Measurements from ENCODE around the gene KLHDC9.

KLHDC9 gene

DNA sequence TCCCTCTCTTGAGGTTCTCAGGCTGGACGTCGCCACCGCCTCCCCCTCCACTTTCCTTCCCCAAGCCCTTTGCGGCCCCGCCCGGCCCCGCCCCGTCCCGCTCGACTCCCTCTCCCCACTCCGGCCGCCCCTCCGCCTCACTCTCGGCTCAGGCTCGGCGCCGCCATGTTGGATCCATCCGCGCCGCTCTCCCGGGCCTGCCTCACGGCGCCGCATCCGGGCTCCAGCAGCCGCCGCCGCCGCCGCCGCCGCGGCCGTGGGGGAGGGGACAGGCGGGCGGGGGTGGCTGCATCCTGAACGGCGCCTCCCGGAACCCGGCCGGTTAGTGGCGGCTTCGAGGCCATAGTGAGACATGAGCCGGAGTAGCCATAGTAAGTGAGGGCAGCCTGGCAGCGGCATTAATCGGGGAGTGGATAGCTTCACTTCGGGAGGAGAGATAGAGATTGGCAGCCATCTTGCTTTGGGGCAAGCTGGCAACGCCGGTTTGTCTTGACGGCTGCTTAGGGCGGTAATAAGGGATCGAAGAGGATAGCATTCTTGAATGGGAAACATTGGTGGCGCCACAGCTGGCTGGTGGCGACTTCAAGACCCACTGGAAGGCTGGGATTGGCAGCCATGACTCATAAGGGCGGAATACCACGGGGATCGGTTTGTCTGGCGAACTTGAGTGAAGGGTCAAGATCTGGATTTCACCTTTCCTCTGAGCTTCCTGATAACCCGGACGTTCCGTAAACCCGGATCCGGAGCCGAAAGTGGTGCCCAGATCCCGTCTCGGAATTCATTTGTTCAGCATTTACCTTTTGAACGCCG lies 34.5 kb downstream of the KLHDC9 start, which contains the start of gene DEDD:
DEDD (minus strand) TSS at position 258 of the 810 bp plus-strand sequence. CDS start 8,205 bp downstream, outside the sequence.
- peak; percentile 97 for DNase-seq (ENCODE audit: low spot score)

DNA sequence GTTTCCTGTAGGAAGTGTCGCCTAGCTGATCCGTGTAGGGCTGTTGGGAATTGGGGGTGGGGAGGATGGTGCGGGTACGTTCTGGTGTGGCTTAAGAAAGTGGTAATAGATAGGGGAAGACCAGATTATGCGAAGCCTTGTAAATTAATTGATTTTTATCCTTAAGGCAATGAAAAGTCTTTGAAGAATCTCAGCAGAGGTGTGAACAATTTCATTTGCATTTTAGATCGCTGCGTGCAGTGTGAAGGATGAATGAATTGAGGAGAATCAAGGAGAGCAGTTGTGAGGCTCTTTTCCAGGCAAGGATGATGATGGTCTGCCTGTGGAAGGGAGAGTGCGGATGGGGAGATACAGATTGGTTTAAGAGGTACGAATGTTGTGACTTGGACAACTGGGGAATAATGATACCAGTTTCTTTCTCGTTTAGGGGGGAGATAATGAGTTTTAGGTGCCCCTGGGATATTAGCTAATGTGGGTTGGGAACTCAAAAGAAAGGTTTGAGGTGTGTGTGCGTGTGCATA lies 35.1 kb downstream of the KLHDC9 start:
- DNase-seq (ENCODE audit: low spot score): no peak

DNA sequence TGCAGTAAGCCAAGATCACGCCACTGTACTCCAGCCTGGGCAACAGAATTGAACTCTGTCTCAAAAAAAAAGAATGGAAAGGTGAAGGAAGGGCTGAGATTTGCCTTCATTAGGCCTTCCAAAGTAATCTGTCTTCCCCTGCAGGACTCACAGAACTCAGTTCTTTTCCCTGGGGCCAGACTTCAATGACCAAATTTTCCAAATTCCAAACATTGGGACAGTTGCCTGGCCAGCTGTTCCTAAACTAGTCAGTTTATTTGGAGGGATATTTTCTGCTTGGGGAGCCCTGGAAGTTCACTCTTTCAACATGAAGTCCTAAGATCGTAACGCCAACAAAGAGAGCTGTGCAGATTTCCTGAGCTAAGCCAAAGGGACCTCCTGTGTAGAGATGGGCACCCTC lies 39.7 kb downstream of the KLHDC9 start:
- no peak for DNase-seq (ENCODE audit: low spot score)

DNA sequence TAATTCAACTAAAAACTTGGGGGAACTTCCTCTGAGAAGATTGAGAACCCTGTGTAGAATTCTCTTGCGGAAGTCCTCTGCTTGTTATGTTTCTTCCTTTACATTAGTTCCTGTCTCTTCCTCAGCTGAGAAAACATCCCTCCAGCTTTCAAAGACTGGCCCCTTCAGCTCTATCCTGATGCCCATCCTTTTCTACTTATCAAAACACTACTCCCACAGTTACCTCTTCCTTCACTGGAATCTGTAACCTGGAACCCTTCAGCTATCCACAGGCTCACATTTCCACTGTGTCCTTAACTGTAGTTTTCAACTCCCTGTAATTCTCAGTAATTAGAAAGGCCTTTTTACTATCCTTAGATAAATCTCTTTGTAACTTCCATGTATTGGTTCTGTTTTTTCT lies 40.3 kb downstream of the KLHDC9 start:
- DNase-seq (ENCODE audit: low spot score): no peak

DNA sequence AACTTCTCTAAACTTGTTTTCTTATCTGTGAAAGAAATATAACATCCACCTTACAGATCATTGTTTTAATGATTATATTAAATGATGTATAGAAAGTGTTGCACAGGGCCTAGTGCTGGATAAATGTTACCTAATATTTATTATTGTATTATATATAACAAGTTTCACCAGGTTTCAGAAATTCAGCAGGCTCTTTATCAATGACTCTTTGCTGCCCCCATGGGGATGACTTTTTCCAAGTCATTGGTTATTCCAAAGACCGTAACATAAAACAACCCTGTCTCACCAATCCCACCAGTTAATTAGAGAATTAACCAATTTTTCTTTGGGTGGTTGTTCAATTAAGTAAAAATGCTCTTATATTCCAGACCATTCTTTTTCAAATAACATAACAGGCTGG lies 41.6 kb downstream of the KLHDC9 start:
- DNase-seq (ENCODE audit: low spot score): peak; percentile 79

DNA sequence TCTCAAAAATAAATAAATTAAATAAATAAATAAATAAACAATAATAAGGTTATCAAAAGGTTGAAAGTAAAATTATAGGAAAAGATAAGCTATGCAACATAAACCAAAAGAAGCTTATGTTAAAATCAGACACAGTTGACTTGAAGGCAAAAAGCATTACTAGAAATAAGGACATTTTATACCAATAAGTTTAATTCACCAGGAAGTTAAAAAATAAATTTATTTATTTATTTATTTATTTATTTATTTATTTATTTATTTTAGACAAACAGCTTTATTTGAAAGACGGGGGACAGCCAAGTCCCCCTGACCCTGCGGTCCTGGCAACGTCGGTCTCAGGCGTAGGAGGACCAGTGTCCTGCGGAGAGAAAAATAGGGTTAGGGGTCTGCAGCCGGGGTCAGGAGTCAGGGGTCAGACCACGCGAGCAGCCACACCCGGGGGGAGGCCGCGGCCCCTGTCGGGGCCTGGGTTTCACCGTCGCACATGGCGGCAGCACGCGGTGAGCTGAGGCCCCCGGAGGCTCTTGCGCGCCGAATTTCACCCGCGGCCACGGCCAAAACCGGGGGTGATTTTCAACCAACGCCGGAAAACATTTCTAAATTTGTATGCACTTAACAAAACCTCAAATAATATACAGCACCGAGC lies 42.7 kb downstream of the KLHDC9 start:
- DNase-seq (ENCODE audit: low spot score): no peak

DNA sequence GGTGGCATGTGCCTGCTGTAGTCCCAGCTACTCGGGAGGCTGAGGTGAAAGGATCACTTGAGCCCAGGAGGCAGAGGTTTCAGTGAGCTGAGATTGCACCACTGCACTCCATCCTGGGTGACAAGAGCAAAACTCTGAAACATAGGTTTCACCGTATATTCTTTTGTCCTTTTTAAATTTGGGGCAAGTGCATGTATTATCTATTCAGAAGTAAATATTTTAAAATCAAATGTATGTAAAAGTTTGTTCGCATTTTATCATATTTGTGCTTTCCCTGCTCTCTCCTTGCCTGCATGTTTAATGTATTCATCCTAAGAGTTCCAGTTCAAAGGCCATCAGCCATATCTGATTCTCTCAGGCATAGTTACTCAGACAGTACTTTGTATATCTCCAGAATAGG lies 47.7 kb downstream of the KLHDC9 start:
- no peak for DNase-seq (ENCODE audit: low spot score)

Measured in NAMALWA (cell line).